ENCODE measurements around the gene IGSF23. TPM values are rescaled to one million over a fixed set of nuclear protein-coding genes. Genes with fewer than 3 reads are reported as not detected.

The IGSF23 gene
- total and polyA plus RNA-seq, 2 experiments from 2014 or later, result 0.63 TPM; not detected in 1

- H3K79me2 ChIP-seq (ENCODE audit: insufficient read depth), result no peaks in the 10 kb centered on the region
- H3K36me3 ChIP-seq (ENCODE audit: low read depth), result no peaks in the 10 kb centered on the region
- H3K4me3 ChIP-seq, result no peak overlapping the region
- in situ Hi-C loops (cut with MboI), result no loop called here
- H3K4me1 ChIP-seq (ENCODE audit: insufficient read depth), result peaks cover 29% of the 10 kb centered on the region
- no peak for DNase-seq
- H3K9me3 ChIP-seq (ENCODE audit: low read depth), result no peaks in the 10 kb centered on the region
- H3K27me3 ChIP-seq (replicated peaks; ENCODE audit: insufficient read depth), result no peaks in the 10 kb centered on the region
- no peak overlapping the region for H3K9ac ChIP-seq
- WGBS, 2 experiments (ENCODE audit: low coverage in 1 of 2, low lambda C conversion rate in 2 of 2, missing lambda C conversion rate in 2 of 2), result 78 to 82% methylated on average over 11 of the region's 11 CpGs
- H3K27ac ChIP-seq, result no peak overlapping the region
- no peak for TF ChIP-seq EZH2phosphoT487 (IDR thresholded peaks at IDR 0.05; ENCODE audit: insufficient read depth, low read depth)
- TF ChIP-seq EZH2 (IDR thresholded peaks at IDR 0.05; ENCODE audit: insufficient read depth, poor library complexity, severe bottlenecking), result no peak
- H2AFZ ChIP-seq, result no peak overlapping the region
- no peak overlapping the region for H3K4me2 ChIP-seq (ENCODE audit: unreplicated experiment)
- no peaks in the 10 kb centered on the region for H3K9me2 ChIP-seq (ENCODE audit: insufficient read depth)
- H4K20me1 ChIP-seq (ENCODE audit: insufficient read depth), result no peaks in the 10 kb centered on the region
- H3F3A ChIP-seq (ENCODE audit: insufficient read depth), result peaks cover 30% of the 10 kb centered on the region
These were observed 23.4 kb downstream of the IGSF23 start for GRCh38 chr19:44636439-44637389.

GRCh38 chr19:44637390-44637764 is 24.0 kb downstream of the IGSF23 start:
- WGBS, 2 experiments (ENCODE audit: low coverage in 1 of 2, low lambda C conversion rate in 2 of 2, missing lambda C conversion rate in 2 of 2), result 88 to 91% methylated on average over 5 of the region's 5 CpGs
- Histone ChIP-seq H3K27ac (no peak overlapping the region), H2AFZ (no peak overlapping the region), H3F3A (ENCODE audit: insufficient read depth) (peaks cover 30% of the 10 kb centered on the region), H3K36me3 (ENCODE audit: low read depth) (no peaks in the 10 kb centered on the region), H3K9me2 (ENCODE audit: insufficient read depth) (no peaks in the 10 kb centered on the region), H3K9me3 (ENCODE audit: low read depth) (no peaks in the 10 kb centered on the region), H3K9ac (no peak overlapping the region), H3K27me3 (replicated peaks; ENCODE audit: insufficient read depth) (no peaks in the 10 kb centered on the region), H3K4me2 (ENCODE audit: unreplicated experiment) (no peak overlapping the region), H3K79me2 (ENCODE audit: insufficient read depth) (no peaks in the 10 kb centered on the region), H4K20me1 (ENCODE audit: insufficient read depth) (no peaks in the 10 kb centered on the region), H3K4me1 (ENCODE audit: insufficient read depth) (peaks cover 29% of the 10 kb centered on the region), H3K4me3 (no peak overlapping the region)
- TF ChIP-seq EZH2phosphoT487 (IDR thresholded peaks at IDR 0.05; ENCODE audit: insufficient read depth, low read depth), result no peak
- in situ Hi-C loops (cut with MboI), result no loop called here
- no peak for DNase-seq

GRCh38 chr19:44640518-44640917 is 27.2 kb downstream of the IGSF23 start:
- H3K4me3 ChIP-seq, result no peak overlapping the region
- no peaks in the 10 kb centered on the region for H3K9me3 ChIP-seq (ENCODE audit: low read depth)
- H3K27me3 ChIP-seq (replicated peaks; ENCODE audit: insufficient read depth), result no peaks in the 10 kb centered on the region
- H3K4me1 ChIP-seq (ENCODE audit: insufficient read depth), result peaks cover 27% of the 10 kb centered on the region
- in situ Hi-C loops (cut with MboI), result no loop called here
- no peaks in the 10 kb centered on the region for H4K20me1 ChIP-seq (ENCODE audit: insufficient read depth)
- no peak overlapping the region for H3K9ac ChIP-seq
- H3K36me3 ChIP-seq (ENCODE audit: low read depth), result no peaks in the 10 kb centered on the region
- H2AFZ ChIP-seq, result no peak overlapping the region
- no peak overlapping the region for H3K4me2 ChIP-seq (ENCODE audit: unreplicated experiment)
- H3K27ac ChIP-seq, result no peak overlapping the region
- peaks cover 12% of the 10 kb centered on the region for H3K79me2 ChIP-seq (ENCODE audit: insufficient read depth)
- TF ChIP-seq EZH2phosphoT487 (IDR thresholded peaks at IDR 0.05; ENCODE audit: insufficient read depth, low read depth) (no peak), EZH2 (IDR thresholded peaks at IDR 0.05; ENCODE audit: insufficient read depth, poor library complexity, severe bottlenecking) (no peak)
- 57 to 66% methylated on average over 3 of the region's 3 CpGs for WGBS, 2 experiments (ENCODE audit: low coverage in 1 of 2, low lambda C conversion rate in 2 of 2, missing lambda C conversion rate in 2 of 2)
- peaks cover 22% of the 10 kb centered on the region for H3F3A ChIP-seq (ENCODE audit: insufficient read depth)
- peak; percentile 71 for DNase-seq
- no peaks in the 10 kb centered on the region for H3K9me2 ChIP-seq (ENCODE audit: insufficient read depth)

GRCh38 chr19:44641501-44642265 is 28.3 kb downstream of the IGSF23 start:
- 83 to 86% methylated on average over 9 of the region's 9 CpGs for WGBS, 2 experiments (ENCODE audit: low coverage in 1 of 2, low lambda C conversion rate in 2 of 2, missing lambda C conversion rate in 2 of 2)
- no peak for TF ChIP-seq EZH2phosphoT487 (IDR thresholded peaks at IDR 0.05; ENCODE audit: insufficient read depth, low read depth)
- TF ChIP-seq EZH2 (IDR thresholded peaks at IDR 0.05; ENCODE audit: insufficient read depth, poor library complexity, severe bottlenecking), result no peak

More at GRCh38 chr19:44641501-44642265, 28.3 kb downstream of the IGSF23 start:
- H3K9me3 ChIP-seq (ENCODE audit: low read depth), result no peaks in the 10 kb centered on the region
- H3K27me3 ChIP-seq (replicated peaks; ENCODE audit: insufficient read depth), result no peaks in the 10 kb centered on the region
- peaks cover 20% of the 10 kb centered on the region for H3K4me1 ChIP-seq (ENCODE audit: insufficient read depth)
- no peak for DNase-seq
- H3K4me3 ChIP-seq, result no peak overlapping the region
- no peak overlapping the region for H3K4me2 ChIP-seq (ENCODE audit: unreplicated experiment)
- H2AFZ ChIP-seq, result no peak overlapping the region
- no peak overlapping the region for H3K27ac ChIP-seq
- in situ Hi-C loops (cut with MboI), result no loop called here
- no peaks in the 10 kb centered on the region for H4K20me1 ChIP-seq (ENCODE audit: insufficient read depth)
- no peaks in the 10 kb centered on the region; the same call in 1 of the 2 replicates for H3K36me3 ChIP-seq (ENCODE audit: low read depth)
- peaks cover 10% of the 10 kb centered on the region for H3F3A ChIP-seq (ENCODE audit: insufficient read depth)
- no peak overlapping the region for H3K9ac ChIP-seq
- H3K79me2 ChIP-seq (ENCODE audit: insufficient read depth), result peaks cover 24% of the 10 kb centered on the region
- H3K9me2 ChIP-seq (ENCODE audit: insufficient read depth), result no peaks in the 10 kb centered on the region

Measured in GM23248 (cell line).